Kasumi-1 (cell line): ENCODE results near the gene SLC7A11.
"Not testable (repeated sequence)": the region's sequence is repeated elsewhere in the genome, so short reads cannot be mapped to it uniquely, and the experiment has no call there.

Experiments used
- DNase-seq, 2 experiments: peaks; one replicate each; lab custom pipeline; 2025; lab: John Stamatoyannopoulos, UW

Gene SLC7A11

DNA sequence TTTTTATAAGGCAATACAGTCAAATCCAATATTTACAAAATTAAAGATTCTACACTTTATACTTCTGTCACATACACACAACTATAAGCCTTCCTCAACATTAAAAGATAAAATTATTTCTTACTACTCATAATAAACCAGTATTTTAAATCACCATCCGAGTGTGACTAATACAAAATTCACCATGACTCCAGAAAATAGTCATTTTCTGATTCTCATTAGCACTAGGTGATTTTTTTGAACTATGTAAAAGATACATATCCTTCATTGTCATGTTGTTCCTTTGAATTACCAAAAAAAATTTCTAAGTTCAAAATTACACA, 646 bp upstream of the SLC7A11 start:
- no peak for DNase-seq

DNA sequence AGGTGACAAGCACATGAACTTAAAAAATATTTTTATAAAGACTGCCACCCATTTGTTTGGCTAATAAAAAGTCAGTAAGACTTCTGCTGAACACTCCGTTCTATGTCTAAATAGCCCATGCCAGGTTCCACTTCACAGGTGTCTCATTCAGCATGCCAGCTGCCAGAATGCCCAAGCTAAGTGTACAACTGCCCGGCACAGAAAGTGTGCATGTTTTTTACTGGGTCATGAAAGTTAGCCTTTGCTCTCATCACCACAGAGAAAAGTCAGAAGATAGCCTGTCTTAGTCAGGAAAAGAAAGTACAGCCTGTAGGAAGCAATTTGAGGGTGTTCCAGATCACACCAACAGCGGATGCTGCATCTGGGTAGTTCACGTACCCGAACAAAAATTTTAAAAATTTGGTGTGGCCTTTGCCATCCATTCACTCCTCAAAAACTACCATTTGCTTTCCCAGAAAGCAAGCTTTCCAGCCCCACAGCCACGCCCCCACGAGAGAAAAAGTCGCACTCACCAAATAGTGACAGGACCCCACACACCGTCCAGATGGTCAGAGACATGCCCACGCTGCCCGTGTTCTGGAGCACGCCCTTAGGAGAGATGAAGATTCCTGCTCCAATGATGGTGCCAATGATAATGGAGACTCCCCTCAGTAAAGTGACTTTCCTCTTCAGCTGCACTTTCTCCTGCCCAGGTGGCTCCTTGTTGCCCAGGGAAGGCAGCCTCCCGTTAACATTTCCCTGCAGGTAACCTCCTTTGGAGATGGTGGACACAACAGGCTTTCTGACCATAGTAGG, 671 bp downstream of the SLC7A11 start:
- DNase-seq, result peak in 1 of 2 experiments; percentile 8

DNA sequence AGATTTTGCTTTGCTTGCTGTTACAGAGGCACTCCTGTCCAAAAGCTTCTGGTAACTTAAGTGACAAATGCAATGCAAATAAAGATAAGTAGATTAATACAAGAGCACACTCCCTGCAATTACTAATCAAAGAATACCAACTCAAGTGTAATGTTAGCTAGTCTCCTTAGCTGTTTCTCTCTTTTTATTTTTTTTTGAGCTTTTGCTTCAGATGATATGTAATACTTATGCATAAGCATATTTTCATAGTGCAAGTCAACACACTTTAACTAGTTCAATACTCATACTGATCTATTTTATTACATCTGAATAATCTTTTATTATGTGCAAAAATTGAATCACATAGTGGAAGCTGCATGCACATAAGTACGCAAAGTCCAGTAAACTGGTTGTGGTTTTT, 2.7 kb downstream of the SLC7A11 start:
- DNase-seq, result no peak

DNA sequence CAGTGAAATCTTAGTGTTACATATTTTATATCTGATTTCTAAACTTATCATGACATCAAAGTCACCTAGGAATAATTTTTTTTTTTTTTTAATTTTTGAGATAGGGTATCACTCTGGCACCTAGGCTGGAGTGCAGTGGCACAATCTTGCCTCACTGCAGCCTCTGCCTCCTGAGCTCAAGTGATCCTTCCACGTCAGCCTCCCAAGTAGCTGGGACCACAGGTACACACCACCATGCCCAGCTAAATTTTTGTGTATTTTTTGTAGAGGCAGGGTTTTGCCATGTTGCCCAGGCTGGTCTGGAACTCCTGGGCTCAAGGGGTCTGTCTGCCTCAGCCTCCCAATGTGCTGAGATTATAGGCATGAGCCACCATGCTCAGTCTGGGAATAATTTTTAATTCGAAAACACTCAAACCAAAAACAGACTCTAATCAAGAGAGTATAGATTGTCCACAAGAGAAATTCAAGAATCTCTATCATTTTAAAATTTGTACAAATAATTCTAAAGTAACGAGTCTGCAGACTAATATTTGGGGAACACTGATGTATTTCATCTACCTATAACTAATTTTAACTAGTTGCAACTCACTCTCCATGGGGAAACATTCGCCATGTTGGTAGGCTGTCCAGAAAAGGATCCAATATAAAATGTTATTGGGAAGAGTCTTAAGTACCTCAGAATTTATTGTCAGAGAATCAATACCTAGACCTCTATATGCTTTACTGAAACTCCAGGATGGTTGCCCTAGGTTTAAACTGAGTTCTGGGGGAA, 3.4 kb downstream of the SLC7A11 start:
- no peak for DNase-seq

DNA sequence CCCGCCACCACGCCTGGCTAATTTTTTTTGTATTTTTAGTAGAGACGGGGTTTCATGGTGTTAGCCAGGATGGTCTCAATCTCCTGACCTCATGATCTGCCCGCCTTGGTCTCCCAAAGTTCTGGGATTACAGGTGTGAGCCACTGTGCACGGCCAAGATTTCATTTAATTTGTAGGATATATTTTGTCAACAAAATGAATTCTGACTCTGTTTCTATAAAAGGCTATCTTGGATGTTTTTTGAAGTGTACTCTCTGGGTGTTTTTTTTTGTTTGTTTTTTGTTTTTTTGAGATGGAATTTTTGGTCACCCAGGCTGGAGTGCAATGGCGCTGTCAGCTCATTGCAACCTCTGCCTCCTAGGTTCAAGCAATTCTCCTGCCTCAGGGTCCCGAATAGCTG, 5.0 kb downstream of the SLC7A11 start:
- DNase-seq, result not testable (repeated sequence)

DNA sequence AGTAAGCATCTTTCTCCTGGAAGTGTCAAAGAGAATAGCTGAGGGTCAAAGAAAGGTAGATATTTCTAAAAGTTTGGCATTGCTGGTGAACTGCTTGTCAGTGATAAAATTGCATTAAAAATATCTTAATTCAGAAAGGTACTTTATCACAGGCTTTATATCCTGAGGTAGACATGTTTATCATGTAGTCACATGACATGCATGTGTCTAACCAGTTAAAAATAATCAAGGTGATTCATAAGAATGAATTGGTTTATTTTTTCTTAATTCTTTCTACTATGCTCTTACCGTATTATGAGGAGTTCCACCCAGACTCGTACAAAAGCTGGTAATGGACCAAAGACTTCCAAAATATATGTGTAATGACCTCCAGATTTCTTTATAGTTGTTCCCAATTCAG, 6.1 kb downstream of the SLC7A11 start:
- no peak for DNase-seq

DNA sequence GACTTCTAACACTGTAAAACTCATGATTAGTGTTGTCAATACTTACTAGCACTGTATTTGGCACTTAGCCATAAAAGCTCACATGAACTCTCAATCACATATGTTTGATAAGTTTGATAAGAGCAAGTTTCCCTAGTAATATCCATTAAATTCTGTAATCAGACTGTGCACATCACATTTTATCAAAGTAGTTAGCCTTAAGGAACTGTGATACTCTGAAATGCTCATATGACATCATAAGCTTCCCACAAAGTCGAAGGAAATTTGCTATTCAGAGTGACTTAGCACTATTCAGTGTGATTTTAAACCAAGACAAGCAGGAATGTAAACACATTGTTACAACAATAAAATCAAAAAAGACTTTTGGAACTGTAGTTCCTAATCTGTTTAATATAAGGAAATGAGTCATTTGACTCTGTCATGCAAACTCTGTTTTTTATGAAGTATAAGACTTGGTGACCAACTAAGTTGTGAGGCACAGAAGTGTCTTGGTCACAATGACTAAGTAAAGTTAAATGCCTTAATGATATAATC, 6.7 kb downstream of the SLC7A11 start:
- DNase-seq, result no peak

DNA sequence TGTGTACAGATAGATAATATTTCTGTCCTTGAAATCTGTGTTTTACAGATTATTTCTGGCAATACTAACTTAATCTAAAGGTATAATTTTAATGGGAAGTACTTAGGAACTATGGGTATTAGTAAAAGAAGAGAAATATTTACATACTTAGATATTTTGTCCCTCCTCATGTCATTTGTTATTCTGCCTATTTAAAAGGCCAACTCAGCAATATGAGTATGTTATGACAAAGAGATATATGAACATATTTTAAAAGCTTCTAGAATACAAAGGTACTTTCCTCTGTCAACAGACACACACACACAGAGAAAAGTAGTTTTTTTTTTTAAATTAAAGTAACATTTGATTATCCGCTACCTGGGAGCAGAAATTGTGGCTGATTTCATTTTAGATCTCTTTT, 7.9 kb downstream of the SLC7A11 start:
- DNase-seq, result no peak

DNA sequence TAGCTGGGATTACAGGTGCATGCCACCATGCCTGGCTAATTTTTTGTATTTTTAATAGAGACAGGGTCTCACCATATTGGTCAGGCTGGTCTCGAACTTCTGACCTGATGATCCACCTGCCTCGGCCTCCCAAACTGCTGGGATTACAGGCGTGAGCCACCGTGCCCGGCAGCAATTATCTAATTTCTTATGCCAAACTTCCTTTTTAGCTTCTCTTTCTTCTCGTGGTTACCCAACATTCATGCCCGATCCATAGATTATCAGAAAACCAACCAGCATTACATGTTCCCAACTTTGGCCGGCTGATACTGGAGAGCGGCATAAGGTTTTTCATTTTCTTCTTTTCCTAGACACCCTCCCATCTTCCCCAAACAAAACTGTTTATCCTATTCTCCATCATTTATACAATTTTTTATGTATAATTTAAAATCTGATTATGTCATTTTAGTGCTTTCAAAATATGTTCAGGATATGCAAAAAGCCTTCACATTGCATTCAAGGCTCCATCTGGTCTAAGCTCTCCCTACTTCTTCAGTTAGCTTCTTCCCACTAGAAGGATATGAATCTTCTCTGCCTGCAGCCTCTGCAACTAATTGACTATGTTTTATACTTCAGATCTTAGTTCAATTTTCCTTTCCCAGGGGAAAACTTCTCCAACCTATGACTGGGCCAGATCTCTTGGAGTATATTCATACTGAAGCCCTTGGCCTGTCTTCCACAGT, 8.7 kb downstream of the SLC7A11 start:
- no peak for DNase-seq

DNA sequence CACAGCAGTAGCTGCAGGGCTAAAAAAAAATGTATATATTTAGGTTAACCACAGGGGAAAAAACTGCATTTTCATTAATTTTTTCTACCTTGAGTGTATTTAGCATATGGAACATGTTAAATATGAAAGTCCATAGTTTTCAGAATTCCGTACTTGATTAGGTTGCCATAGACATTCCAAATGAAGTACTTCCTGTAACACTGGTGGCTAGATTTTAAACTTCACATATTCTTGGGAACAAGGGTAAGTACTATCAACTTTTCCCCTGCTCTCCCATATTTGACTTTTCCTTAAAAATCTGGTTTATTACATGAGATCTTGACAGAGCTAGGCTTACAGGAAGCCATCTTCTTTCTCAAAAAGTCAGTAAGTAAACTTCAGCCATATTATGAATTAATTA, 9.8 kb downstream of the SLC7A11 start:
- DNase-seq, result no peak

DNA sequence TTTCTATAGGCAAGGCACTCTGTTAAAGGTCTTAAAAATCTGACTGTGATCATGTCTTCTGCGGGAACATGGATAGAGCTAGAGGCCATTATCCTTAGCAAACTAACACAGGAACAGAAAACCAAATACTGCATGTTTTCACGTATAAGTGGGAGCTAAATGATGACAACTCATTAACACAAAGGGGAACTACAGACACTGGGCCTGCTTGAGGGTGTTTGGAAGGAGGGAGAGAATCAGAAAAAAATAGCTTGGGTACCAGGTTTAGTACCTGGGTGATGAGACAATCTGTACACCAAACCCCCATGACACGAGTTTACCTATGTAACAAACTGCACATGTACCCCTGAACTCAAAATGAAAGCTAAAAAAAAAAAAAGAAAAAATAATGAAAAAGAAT, 12.1 kb downstream of the SLC7A11 start:
- no peak for DNase-seq

DNA sequence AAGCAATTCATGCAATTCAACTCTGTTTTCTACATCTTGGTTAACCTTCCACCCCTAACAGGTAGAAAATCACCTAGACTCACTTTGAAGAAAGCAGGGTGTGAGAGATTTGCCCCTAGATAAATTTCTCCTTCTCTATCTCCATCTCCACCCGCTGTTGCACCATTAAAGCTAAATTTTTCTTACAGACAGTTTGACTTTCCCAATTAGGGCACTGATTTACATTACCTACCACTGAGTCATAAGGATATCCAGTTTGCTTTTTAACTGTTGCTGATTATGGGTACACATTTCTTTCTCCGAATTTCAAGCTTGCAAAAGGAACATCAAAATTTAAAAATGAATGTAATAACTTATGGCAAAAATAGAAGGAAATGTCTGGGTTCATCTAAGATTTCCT, 13.0 kb downstream of the SLC7A11 start:
- no peak for DNase-seq

DNA sequence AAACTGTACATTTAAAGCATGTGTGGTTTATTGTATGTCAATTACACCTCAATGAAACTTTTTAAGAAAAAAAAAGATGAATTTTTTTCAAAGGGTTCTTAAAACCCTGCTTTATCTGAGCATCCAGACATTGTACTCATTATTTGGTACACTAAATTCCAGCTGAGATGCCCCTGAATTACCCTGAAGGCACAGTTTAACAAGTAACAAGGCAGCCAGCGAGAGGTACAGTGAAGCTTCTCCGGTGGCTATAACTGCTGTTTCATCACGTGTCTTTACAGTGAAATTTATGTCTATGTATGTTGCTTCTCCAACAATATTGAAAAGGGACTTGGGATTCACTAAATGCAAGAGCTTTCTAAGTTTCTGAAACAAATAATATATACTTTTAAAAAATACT, 15.8 kb downstream of the SLC7A11 start:
- DNase-seq, result no peak

DNA sequence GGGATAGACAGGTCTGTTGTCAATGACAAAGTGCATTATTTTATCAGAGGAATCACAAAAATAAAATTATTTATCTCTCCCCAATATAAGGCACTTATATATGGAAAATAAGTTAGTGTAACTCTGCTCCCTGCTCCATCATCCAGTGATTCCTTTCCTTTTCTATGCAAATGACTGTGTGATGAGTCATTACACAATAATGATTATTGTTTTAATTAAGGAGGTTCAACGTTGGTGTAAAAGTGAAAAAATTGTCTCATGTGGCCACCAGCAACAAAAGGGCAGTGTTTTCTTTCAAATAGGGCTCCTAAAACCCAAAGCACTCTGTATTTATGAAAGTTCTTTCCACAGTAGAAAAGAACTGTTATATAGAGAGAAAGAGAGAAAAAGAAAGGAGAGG, 16.7 kb downstream of the SLC7A11 start:
- DNase-seq, result no peak

DNA sequence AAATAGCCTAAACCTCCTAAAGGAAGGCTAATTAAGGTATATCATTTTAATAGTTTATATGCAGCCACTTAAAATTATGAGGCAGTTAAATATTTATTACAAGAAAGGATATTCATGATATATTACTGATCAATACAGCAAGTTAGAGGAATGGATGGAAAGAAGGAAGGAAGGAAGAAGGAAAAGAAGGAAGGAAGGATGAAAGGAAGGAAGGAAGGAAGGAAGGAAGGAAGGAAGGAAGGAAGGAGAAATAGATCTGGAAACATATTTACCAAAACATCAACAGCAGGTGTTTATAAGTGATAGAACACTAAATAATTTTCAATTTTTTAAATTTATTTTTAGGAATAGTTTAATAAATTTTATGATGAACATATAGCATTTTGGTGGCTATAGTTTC, 17.5 kb downstream of the SLC7A11 start:
- no peak for DNase-seq

DNA sequence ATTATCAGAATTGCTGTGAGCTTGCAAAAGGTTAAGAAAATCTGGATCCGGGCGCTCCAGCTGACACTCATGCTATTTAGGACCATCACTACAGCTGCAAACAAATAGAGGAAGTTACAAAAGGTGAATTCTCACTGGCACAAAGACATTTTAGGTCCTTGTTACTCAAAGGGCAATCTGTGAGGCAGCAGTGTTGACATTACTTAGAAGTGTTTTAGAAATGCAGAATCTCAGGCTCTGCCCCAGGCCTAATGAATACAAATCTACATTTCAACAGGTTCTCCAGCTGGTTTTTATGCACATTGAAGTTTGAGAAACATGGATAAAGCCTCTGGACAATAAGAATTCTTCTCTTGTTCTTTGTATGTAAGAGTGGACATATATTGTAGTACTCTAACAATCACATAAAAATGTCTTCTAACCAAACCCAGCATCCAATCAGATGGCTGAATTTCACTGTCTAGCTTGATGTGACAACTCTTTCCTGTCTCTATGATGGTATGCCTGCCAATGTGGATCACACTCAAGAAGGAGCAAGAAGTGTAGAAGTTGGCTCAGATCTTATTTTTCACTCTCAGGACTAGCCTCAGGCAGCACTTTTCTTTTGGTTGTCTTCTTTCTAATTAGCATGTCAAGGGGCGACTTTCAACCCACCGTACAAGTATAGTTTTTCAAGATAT, 18.8 kb downstream of the SLC7A11 start:
- peak in 1 of 2 experiments; percentile 15 for DNase-seq

DNA sequence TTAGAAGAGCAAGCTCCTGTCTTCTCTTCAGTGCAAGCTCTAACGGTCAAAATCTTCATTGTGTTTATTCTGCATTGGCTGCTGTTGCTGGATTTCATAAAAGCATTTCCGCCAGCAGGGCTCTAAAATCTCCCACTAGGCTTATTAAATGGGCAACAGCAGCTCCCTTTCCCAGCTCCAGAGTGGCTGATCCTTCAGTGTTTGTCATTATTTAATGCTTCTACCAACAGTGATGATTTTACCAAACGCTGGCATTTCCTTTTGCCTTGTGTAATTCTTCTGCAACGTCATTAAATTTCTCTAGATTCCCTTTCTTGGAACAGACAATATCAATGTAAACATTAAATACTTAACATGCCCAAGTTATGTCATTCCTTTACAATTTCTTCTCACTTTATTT, 20.1 kb downstream of the SLC7A11 start:
- no peak for DNase-seq

DNA sequence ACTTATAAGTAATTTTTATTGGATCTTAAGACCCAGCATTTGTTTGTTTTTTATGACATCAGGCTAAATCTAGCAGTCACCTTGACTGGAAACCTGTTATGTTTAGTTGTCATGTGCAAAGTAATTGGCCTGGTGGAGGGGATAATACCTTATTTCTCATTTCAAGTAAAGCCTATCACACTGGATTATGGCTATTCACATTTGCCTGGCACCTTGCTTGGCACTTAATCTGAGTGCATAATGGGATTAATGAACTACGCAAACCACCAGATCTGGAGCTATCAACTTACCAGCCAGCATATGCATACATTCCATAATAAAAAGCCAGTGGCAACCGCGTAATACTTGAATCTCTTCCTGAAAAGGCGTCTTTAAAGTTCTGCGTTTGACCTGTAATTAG, 23.2 kb downstream of the SLC7A11 start:
- no peak for DNase-seq

DNA sequence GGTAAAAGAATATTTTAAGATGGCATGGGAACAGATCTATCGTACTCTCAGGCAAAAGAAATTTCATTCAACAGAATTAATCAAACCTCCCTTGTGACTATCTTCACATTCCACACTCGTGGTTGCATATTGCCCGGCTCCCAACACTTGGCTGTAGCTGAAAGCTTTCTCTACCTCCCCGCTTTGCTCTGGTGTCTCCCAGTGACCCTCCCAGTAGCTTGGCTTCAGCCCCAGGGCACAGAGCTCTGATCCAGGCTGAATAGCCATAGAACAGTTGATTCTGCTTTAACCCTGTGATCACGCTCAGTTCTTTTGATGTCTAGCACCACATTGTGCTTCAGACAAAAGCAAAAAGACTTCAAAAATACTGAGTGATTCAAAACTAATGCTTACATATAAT, 24.6 kb downstream of the SLC7A11 start:
- DNase-seq, result no peak

DNA sequence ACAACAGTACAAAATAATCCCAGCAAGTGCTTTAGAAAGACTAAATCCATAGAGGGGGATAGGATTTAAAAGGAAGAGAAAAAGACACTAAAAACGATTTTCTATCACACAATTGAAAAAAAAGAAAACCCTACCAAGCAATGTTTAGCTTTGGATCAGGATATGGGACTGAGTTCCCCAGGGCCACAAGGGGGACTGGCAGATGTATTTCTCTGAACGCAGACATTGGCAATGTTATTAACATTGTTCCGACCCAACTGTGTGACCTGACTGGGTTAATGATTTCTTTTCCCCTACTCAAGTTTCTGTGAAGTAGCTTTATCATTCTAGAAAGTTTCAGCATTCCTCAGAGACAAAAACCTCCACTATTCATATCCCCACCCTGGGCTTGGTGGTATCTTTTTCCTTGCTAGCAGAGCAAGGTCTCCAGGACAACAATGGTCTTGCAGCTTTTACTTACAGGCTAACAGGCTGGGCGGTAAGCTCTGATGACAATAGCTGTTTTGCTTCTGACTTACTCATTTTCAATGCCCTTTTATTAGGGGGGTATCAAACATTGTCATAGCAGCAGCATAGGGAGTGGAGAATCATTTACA, 25.8 kb downstream of the SLC7A11 start:
- no peak for DNase-seq

DNA sequence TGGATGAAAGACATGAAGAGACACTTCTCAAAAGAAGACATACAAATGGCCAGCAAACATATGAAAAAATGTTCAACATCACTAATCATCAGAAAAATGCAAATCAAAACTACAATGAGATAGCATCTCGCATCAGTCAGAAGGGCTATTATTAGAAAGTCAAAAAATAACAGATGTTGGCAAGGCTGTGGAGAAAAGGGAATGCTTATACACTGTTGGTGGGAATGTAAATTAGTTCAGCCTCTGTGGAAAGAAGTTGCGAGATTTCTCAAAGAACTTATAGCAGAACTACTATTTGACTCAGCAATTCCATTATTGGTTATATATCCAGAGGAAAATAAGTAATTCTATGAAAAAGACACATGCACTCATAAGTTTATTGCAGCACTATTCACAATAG, 31.6 kb downstream of the SLC7A11 start:
- not testable (repeated sequence) for DNase-seq

DNA sequence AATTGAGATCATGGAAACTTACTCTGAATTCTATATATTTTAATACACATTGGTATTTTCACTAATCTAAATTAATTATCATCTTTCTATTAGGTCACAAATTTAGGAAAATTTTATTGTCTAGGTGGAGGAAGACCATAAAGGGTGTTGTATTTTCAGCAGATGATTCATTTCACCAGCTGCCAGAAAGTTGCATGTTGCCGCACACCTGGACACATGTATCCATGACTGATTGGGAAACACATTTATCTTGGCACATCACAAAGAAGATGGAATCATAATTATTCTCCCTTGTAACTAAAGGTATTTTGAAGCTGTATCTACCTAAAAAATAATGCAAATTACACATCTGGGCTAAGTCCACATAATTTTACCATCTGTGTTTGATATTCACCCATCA, 33.1 kb downstream of the SLC7A11 start:
- DNase-seq, result no peak
